ENCODE data around the gene CHEK1. TPM values are rescaled to one million over a fixed set of nuclear protein-coding genes. Genes with fewer than 3 reads are reported as not detected.

CHEK1 gene
- total RNA-seq, 1 donor from 2014 or later = 9.4 TPM

GRCh38 chr11:125662689-125663088, 37.7 kb downstream of the CHEK1 start:
- no peak overlapping the region for H3K9ac ChIP-seq (ENCODE audit: low read depth in 1 of 3, low read length in 3 of 3)
- no peaks in the 10 kb centered on the region for H3K36me3 ChIP-seq (ENCODE audit: control insufficient read depth in 3 of 3, insufficient read depth in 3 of 3, low read length in 3 of 3)
- H3K9me3 ChIP-seq (ENCODE audit: control insufficient read depth in 3 of 3, low read length in 3 of 3) = no peaks in the 10 kb centered on the region
- H3K27me3 ChIP-seq (ENCODE audit: control insufficient read depth in 3 of 3, insufficient read depth in 3 of 3, low read length in 3 of 3) = no peaks in the 10 kb centered on the region
- H3K27ac ChIP-seq (ENCODE audit: low read depth, low read length) = no peak overlapping the region
- H3K4me3 ChIP-seq (ENCODE audit: low read length in 3 of 3) = no peak overlapping the region
- H3K4me1 ChIP-seq (ENCODE audit: control insufficient read depth in 3 of 3, insufficient read depth in 3 of 3, low read length in 3 of 3) = no peaks in the 10 kb centered on the region

GRCh38 chr11:125663910-125664309, 38.9 kb downstream of the CHEK1 start:
- H3K4me3 ChIP-seq (ENCODE audit: low read length in 3 of 3) = no peak overlapping the region
- no peaks in the 10 kb centered on the region for H3K4me1 ChIP-seq (ENCODE audit: control insufficient read depth in 3 of 3, insufficient read depth in 3 of 3, low read length in 3 of 3)
- no peak overlapping the region for H3K27ac ChIP-seq (ENCODE audit: low read depth, low read length)
- H3K27me3 ChIP-seq (ENCODE audit: control insufficient read depth in 3 of 3, insufficient read depth in 3 of 3, low read length in 3 of 3) = no peaks in the 10 kb centered on the region
- H3K9me3 ChIP-seq (ENCODE audit: control insufficient read depth in 3 of 3, low read length in 3 of 3) = no peaks in the 10 kb centered on the region
- no peak overlapping the region for H3K9ac ChIP-seq (ENCODE audit: low read depth in 1 of 3, low read length in 3 of 3)
- no peaks in the 10 kb centered on the region for H3K36me3 ChIP-seq (ENCODE audit: control insufficient read depth in 3 of 3, insufficient read depth in 3 of 3, low read length in 3 of 3)

- Histone ChIP-seq H3K27me3 (ENCODE audit: control insufficient read depth in 3 of 3, insufficient read depth in 3 of 3, low read length in 3 of 3) (no peaks in the 10 kb centered on the region), H3K36me3 (ENCODE audit: control insufficient read depth in 3 of 3, insufficient read depth in 3 of 3, low read length in 3 of 3) (no peaks in the 10 kb centered on the region), H3K4me1 (ENCODE audit: control insufficient read depth in 3 of 3, insufficient read depth in 3 of 3, low read length in 3 of 3) (no peaks in the 10 kb centered on the region), H3K9me3 (ENCODE audit: control insufficient read depth in 3 of 3, low read length in 3 of 3) (no peaks in the 10 kb centered on the region), H3K27ac (ENCODE audit: low read depth, low read length) (no peak overlapping the region), H3K4me3 (ENCODE audit: low read length in 3 of 3) (no peak overlapping the region), H3K9ac (ENCODE audit: low read depth in 1 of 3, low read length in 3 of 3) (no peak overlapping the region)
Measured at GRCh38 chr11:125667151-125667550, 42.2 kb downstream of the CHEK1 start.

- no peaks in the 10 kb centered on the region for H3K9me3 ChIP-seq (ENCODE audit: control insufficient read depth in 3 of 3, low read length in 3 of 3)
- no peak overlapping the region for H3K4me3 ChIP-seq (ENCODE audit: low read length in 3 of 3)
- no peak overlapping the region for H3K9ac ChIP-seq (ENCODE audit: low read depth in 1 of 3, low read length in 3 of 3)
- no peaks in the 10 kb centered on the region for H3K27me3 ChIP-seq (ENCODE audit: control insufficient read depth in 3 of 3, insufficient read depth in 3 of 3, low read length in 3 of 3)
- no peaks in the 10 kb centered on the region for H3K4me1 ChIP-seq (ENCODE audit: control insufficient read depth in 3 of 3, insufficient read depth in 3 of 3, low read length in 3 of 3)
- no peak overlapping the region for H3K27ac ChIP-seq (ENCODE audit: low read depth, low read length)
- no peaks in the 10 kb centered on the region for H3K36me3 ChIP-seq (ENCODE audit: control insufficient read depth in 3 of 3, insufficient read depth in 3 of 3, low read length in 3 of 3)
Measured at GRCh38 chr11:125670172-125670571, 45.2 kb downstream of the CHEK1 start.

- no peaks in the 10 kb centered on the region for H3K27me3 ChIP-seq (ENCODE audit: control insufficient read depth in 3 of 3, insufficient read depth in 3 of 3, low read length in 3 of 3)
- H3K36me3 ChIP-seq (ENCODE audit: control insufficient read depth in 3 of 3, insufficient read depth in 3 of 3, low read length in 3 of 3) = no peaks in the 10 kb centered on the region
- H3K27ac ChIP-seq (ENCODE audit: low read depth, low read length) = no peak overlapping the region
- H3K4me3 ChIP-seq (ENCODE audit: low read length in 3 of 3) = no peak overlapping the region
- no peak overlapping the region for H3K9ac ChIP-seq (ENCODE audit: low read depth in 1 of 3, low read length in 3 of 3)
- no peaks in the 10 kb centered on the region for H3K9me3 ChIP-seq (ENCODE audit: control insufficient read depth in 3 of 3, low read length in 3 of 3)
- no peaks in the 10 kb centered on the region for H3K4me1 ChIP-seq (ENCODE audit: control insufficient read depth in 3 of 3, insufficient read depth in 3 of 3, low read length in 3 of 3)
Measured at GRCh38 chr11:125671561-125671960, 46.6 kb downstream of the CHEK1 start.

- no peaks in the 10 kb centered on the region for H3K9me3 ChIP-seq (ENCODE audit: control insufficient read depth in 3 of 3, low read length in 3 of 3)
- H3K36me3 ChIP-seq (ENCODE audit: control insufficient read depth in 3 of 3, insufficient read depth in 3 of 3, low read length in 3 of 3) = no peaks in the 10 kb centered on the region
- H3K4me1 ChIP-seq (ENCODE audit: control insufficient read depth in 3 of 3, insufficient read depth in 3 of 3, low read length in 3 of 3) = no peaks in the 10 kb centered on the region
- no peaks in the 10 kb centered on the region for H3K27me3 ChIP-seq (ENCODE audit: control insufficient read depth in 3 of 3, insufficient read depth in 3 of 3, low read length in 3 of 3)
- H3K27ac ChIP-seq (ENCODE audit: low read depth, low read length) = no peak overlapping the region
- no peak overlapping the region for H3K4me3 ChIP-seq (ENCODE audit: low read length in 3 of 3)
- H3K9ac ChIP-seq (ENCODE audit: low read depth in 1 of 3, low read length in 3 of 3) = no peak overlapping the region
Measured at GRCh38 chr11:125674210-125674609, 49.2 kb downstream of the CHEK1 start.

- H3K27me3 ChIP-seq (ENCODE audit: control insufficient read depth in 3 of 3, insufficient read depth in 3 of 3, low read length in 3 of 3) = no peaks in the 10 kb centered on the region
- no peak overlapping the region for H3K4me3 ChIP-seq (ENCODE audit: low read length in 3 of 3)
- H3K9me3 ChIP-seq (ENCODE audit: control insufficient read depth in 3 of 3, low read length in 3 of 3) = no peaks in the 10 kb centered on the region
- H3K4me1 ChIP-seq (ENCODE audit: control insufficient read depth in 3 of 3, insufficient read depth in 3 of 3, low read length in 3 of 3) = no peaks in the 10 kb centered on the region
- H3K36me3 ChIP-seq (ENCODE audit: control insufficient read depth in 3 of 3, insufficient read depth in 3 of 3, low read length in 3 of 3) = no peaks in the 10 kb centered on the region
- no peak overlapping the region for H3K9ac ChIP-seq (ENCODE audit: low read depth in 1 of 3, low read length in 3 of 3)
- no peak overlapping the region for H3K27ac ChIP-seq (ENCODE audit: low read depth, low read length)
Measured at GRCh38 chr11:125675196-125675595, 50.2 kb downstream of the CHEK1 start.

- Histone ChIP-seq H3K36me3 (ENCODE audit: control insufficient read depth in 3 of 3, insufficient read depth in 3 of 3, low read length in 3 of 3) (no peaks in the 10 kb centered on the region), H3K9me3 (ENCODE audit: control insufficient read depth in 3 of 3, low read length in 3 of 3) (no peaks in the 10 kb centered on the region), H3K4me3 (ENCODE audit: low read length in 3 of 3) (no peak overlapping the region), H3K4me1 (ENCODE audit: control insufficient read depth in 3 of 3, insufficient read depth in 3 of 3, low read length in 3 of 3) (no peaks in the 10 kb centered on the region), H3K27me3 (ENCODE audit: control insufficient read depth in 3 of 3, insufficient read depth in 3 of 3, low read length in 3 of 3) (no peaks in the 10 kb centered on the region), H3K9ac (ENCODE audit: low read depth in 1 of 3, low read length in 3 of 3) (no peak overlapping the region), H3K27ac (ENCODE audit: low read depth, low read length) (no peak overlapping the region)
Measured at GRCh38 chr11:125679397-125679796, 54.4 kb downstream of the CHEK1 start.

- H3K27ac ChIP-seq (ENCODE audit: low read depth, low read length) = no peak overlapping the region
- H3K27me3 ChIP-seq (ENCODE audit: control insufficient read depth in 3 of 3, insufficient read depth in 3 of 3, low read length in 3 of 3) = no peaks in the 10 kb centered on the region
- H3K4me3 ChIP-seq (ENCODE audit: low read length in 3 of 3) = no peak overlapping the region
- H3K4me1 ChIP-seq (ENCODE audit: control insufficient read depth in 3 of 3, insufficient read depth in 3 of 3, low read length in 3 of 3) = no peaks in the 10 kb centered on the region
- H3K36me3 ChIP-seq (ENCODE audit: control insufficient read depth in 3 of 3, insufficient read depth in 3 of 3, low read length in 3 of 3) = no peaks in the 10 kb centered on the region
- H3K9me3 ChIP-seq (ENCODE audit: control insufficient read depth in 3 of 3, low read length in 3 of 3) = no peaks in the 10 kb centered on the region
- H3K9ac ChIP-seq (ENCODE audit: low read depth in 1 of 3, low read length in 3 of 3) = no peak overlapping the region
Measured at GRCh38 chr11:125679837-125680236, 54.9 kb downstream of the CHEK1 start.

GRCh38 chr11:125680747-125681146, 55.8 kb downstream of the CHEK1 start, which contains the start of gene ACRV1:
ACRV1 (minus strand) TSS chr11:125680847; CDS start chr11:125680780, 67 bp downstream.
- no peak within 1 kb of the TSS for H3K9ac ChIP-seq (ENCODE audit: low read depth in 1 of 3, low read length in 3 of 3)
- no peaks in the 10 kb centered on the region for H3K36me3 ChIP-seq (ENCODE audit: control insufficient read depth in 3 of 3, insufficient read depth in 3 of 3, low read length in 3 of 3)
- H3K4me3 ChIP-seq (ENCODE audit: low read length in 3 of 3) = no peak within 1 kb of the TSS
- no peak within 1 kb of the TSS for H3K27ac ChIP-seq (ENCODE audit: low read depth, low read length)
- H3K4me1 ChIP-seq (ENCODE audit: control insufficient read depth in 3 of 3, insufficient read depth in 3 of 3, low read length in 3 of 3) = no peaks in the 10 kb centered on the region
- no peaks in the 10 kb centered on the region for H3K27me3 ChIP-seq (ENCODE audit: control insufficient read depth in 3 of 3, insufficient read depth in 3 of 3, low read length in 3 of 3)
- no peaks in the 10 kb centered on the region for H3K9me3 ChIP-seq (ENCODE audit: control insufficient read depth in 3 of 3, low read length in 3 of 3)

GRCh38 chr11:125685228-125685627, 60.3 kb downstream of the CHEK1 start:
- Histone ChIP-seq H3K9me3 (ENCODE audit: control insufficient read depth in 3 of 3, low read length in 3 of 3) (no peaks in the 10 kb centered on the region), H3K9ac (ENCODE audit: low read depth in 1 of 3, low read length in 3 of 3) (no peak overlapping the region), H3K4me3 (ENCODE audit: low read length in 3 of 3) (no peak overlapping the region), H3K4me1 (ENCODE audit: control insufficient read depth in 3 of 3, insufficient read depth in 3 of 3, low read length in 3 of 3) (no peaks in the 10 kb centered on the region), H3K36me3 (ENCODE audit: control insufficient read depth in 3 of 3, insufficient read depth in 3 of 3, low read length in 3 of 3) (no peaks in the 10 kb centered on the region), H3K27me3 (ENCODE audit: control insufficient read depth in 3 of 3, insufficient read depth in 3 of 3, low read length in 3 of 3) (no peaks in the 10 kb centered on the region), H3K27ac (ENCODE audit: low read depth, low read length) (no peak overlapping the region)
